Tibial nerve (tissue), 3 donors: ENCODE measurements around the gene CACNA2D2.

Experiments
- CTCF ChIP-seq, 5 experiments: fragments of 200-600 bp in 3 of 5; fragments of 450-650 bp in 2 of 5; sonication (generic) in 3 of 5; IDR thresholded peaks; one replicate each; pipeline ENCODE4 v1.5.1; 2016 to 2019; ENCODE audit warnings: antibody characterized with exemption in 5 of 5, mild to moderate bottlenecking in 3 of 5, moderate library complexity in 2 of 5
- POLR2A ChIP-seq, 2 donors: fragments of 450-650 bp; IDR thresholded peaks; one replicate each; pipeline ENCODE4 v1.6.1; 2017; ENCODE audit warnings: antibody characterized with exemption in 2 of 2, mild to moderate bottlenecking in 2 of 2, moderate library complexity in 2 of 2

- TF ChIP-seq POLR2A (IDR thresholded peaks at IDR 0.05) (no peak), CTCF (IDR thresholded peaks at IDR 0.05) (no peak)
Observed at GRCh38 chr3:50525987-50526386, 22.6 kb upstream of the CACNA2D2 start.
